ACC112 (cell line): ENCODE data around the gene CA12.

Experiments used
- H2AFZ ChIP-seq: fragments of 200-600 bp; sonication (generic); one replicate; pipeline ENCODE4 v1.6.0; 2017; ENCODE audit warnings: antibody characterized with exemption, low read length; ENCODE audit not compliant: unreplicated experiment
- H3K27ac ChIP-seq: fragments of 200-600 bp; sonication (generic); 2 replicates; pipeline ENCODE4 v1.5.1; 2014; ENCODE audit warnings: low read depth, mild to moderate bottlenecking, antibody characterized with exemption, low read length, moderate library complexity
- H3K27me3 ChIP-seq: fragments of 200-600 bp; sonication (generic); 2 replicates; pipeline ENCODE4 v1.6.1; 2014; ENCODE audit warnings: mild to moderate bottlenecking, antibody characterized with exemption, low read length, moderate library complexity, mixed read lengths; ENCODE audit not compliant: insufficient read depth
- H3K36me3 ChIP-seq: fragments of 200-600 bp; sonication (generic); 2 replicates; pipeline ENCODE4 v1.6.1; 2016; ENCODE audit warnings: mild to moderate bottlenecking, antibody characterized with exemption, low read length, moderate library complexity, mixed read lengths; ENCODE audit not compliant: insufficient read depth
- H3K4me1 ChIP-seq: fragments of 200-600 bp; sonication (generic); one replicate; pipeline ENCODE4 v1.6.1; 2016; ENCODE audit warnings: low read length, mixed read lengths; ENCODE audit not compliant: insufficient read depth, unreplicated experiment, control insufficient read depth
- H3K4me3 ChIP-seq: fragments of 200-600 bp; sonication (generic); 2 replicates; pipeline ENCODE4 v1.5.1; 2014; ENCODE audit warnings: mild to moderate bottlenecking, low read depth, low read length
- H3K79me2 ChIP-seq: fragments of 200-600 bp; sonication (generic); one replicate; pipeline ENCODE4 v1.6.0; 2016; ENCODE audit warnings: low read length; ENCODE audit not compliant: control insufficient read depth, unreplicated experiment, insufficient read depth

Gene CA12

GRCh38 chr15:63308947-63309346, 72.7 kb downstream of the CA12 start:
- Histone ChIP-seq H3K36me3 (peaks cover 10% of the 10 kb centered on the region), H3K4me1 (no peaks in the 10 kb centered on the region), H3K4me3 (no peak overlapping the region), H3K27ac (no peak overlapping the region), H3K27me3 (no peaks in the 10 kb centered on the region), H3K79me2 (no peaks in the 10 kb centered on the region), H2AFZ (no peak overlapping the region)

- H3K79me2 ChIP-seq, result no peaks in the 10 kb centered on the region
- H2AFZ ChIP-seq, result no peak overlapping the region
- H3K27ac ChIP-seq, result no peak overlapping the region
- no peaks in the 10 kb centered on the region for H3K4me1 ChIP-seq
- no peaks in the 10 kb centered on the region for H3K27me3 ChIP-seq
- peaks cover 10% of the 10 kb centered on the region for H3K36me3 ChIP-seq
- H3K4me3 ChIP-seq, result no peak overlapping the region
Measured at GRCh38 chr15:63308491-63308890, 73.2 kb downstream of the CA12 start.

GRCh38 chr15:63306492-63307073, 75.1 kb downstream of the CA12 start:
- H3K36me3 ChIP-seq, result peaks cover 15% of the 10 kb centered on the region
- H3K79me2 ChIP-seq, result no peaks in the 10 kb centered on the region
- no peak overlapping the region for H3K4me3 ChIP-seq
- no peak overlapping the region for H3K27ac ChIP-seq
- no peak overlapping the region for H2AFZ ChIP-seq
- no peaks in the 10 kb centered on the region for H3K27me3 ChIP-seq
- H3K4me1 ChIP-seq, result no peaks in the 10 kb centered on the region

- no peaks in the 10 kb centered on the region for H3K4me1 ChIP-seq
- no peaks in the 10 kb centered on the region for H3K79me2 ChIP-seq
- no peaks in the 10 kb centered on the region for H3K27me3 ChIP-seq
- H3K36me3 ChIP-seq, result peaks cover 15% of the 10 kb centered on the region
- no peak overlapping the region for H3K27ac ChIP-seq
- no peak overlapping the region for H2AFZ ChIP-seq
- no peak overlapping the region for H3K4me3 ChIP-seq
Measured at GRCh38 chr15:63305260-63305659, 76.4 kb downstream of the CA12 start.

- Histone ChIP-seq H2AFZ (no peak overlapping the region), H3K79me2 (no peaks in the 10 kb centered on the region), H3K36me3 (peaks cover 12% of the 10 kb centered on the region), H3K4me1 (no peaks in the 10 kb centered on the region), H3K27ac (no peak overlapping the region), H3K4me3 (no peak overlapping the region), H3K27me3 (no peaks in the 10 kb centered on the region)
Measured at GRCh38 chr15:63301088-63301487, 80.6 kb downstream of the CA12 start.

- Histone ChIP-seq H2AFZ (no peak overlapping the region), H3K4me1 (no peaks in the 10 kb centered on the region)
Measured at GRCh38 chr15:63299943-63300575, 81.6 kb downstream of the CA12 start.

GRCh38 chr15:63296195-63296594, 85.5 kb downstream of the CA12 start:
- no peak overlapping the region for H3K27ac ChIP-seq
- H2AFZ ChIP-seq, result no peak overlapping the region
- H3K36me3 ChIP-seq, result peaks cover 7% of the 10 kb centered on the region
- H3K79me2 ChIP-seq, result no peaks in the 10 kb centered on the region
- peaks cover 11% of the 10 kb centered on the region for H3K4me1 ChIP-seq
- no peaks in the 10 kb centered on the region for H3K27me3 ChIP-seq
- H3K4me3 ChIP-seq, result no peak overlapping the region

More at GRCh38 chr15:63299943-63300575, 81.6 kb downstream of the CA12 start:
- no peaks in the 10 kb centered on the region for H3K27me3 ChIP-seq
- H3K36me3 ChIP-seq, result 0 out of 2 replicates have a peak, but pooled peaks cover 5% of the 10 kb centered on the region
- no peak overlapping the region for H3K27ac ChIP-seq
- H3K4me3 ChIP-seq, result no peak overlapping the region
- no peaks in the 10 kb centered on the region for H3K79me2 ChIP-seq

- H2AFZ ChIP-seq, result no peak overlapping the region
- no peak overlapping the region for H3K4me3 ChIP-seq
- peaks cover 7% of the 10 kb centered on the region for H3K36me3 ChIP-seq
- no peak overlapping the region for H3K27ac ChIP-seq
- H3K4me1 ChIP-seq, result peaks cover 19% of the 10 kb centered on the region
- H3K79me2 ChIP-seq, result no peaks in the 10 kb centered on the region
- no peaks in the 10 kb centered on the region for H3K27me3 ChIP-seq
Measured at GRCh38 chr15:63295341-63295740, 86.3 kb downstream of the CA12 start.

- Histone ChIP-seq H3K36me3 (peaks cover 7% of the 10 kb centered on the region), H3K4me3 (no peak overlapping the region), H3K4me1 (peaks cover 21% of the 10 kb centered on the region), H3K27ac (no peak overlapping the region), H3K27me3 (no peaks in the 10 kb centered on the region), H2AFZ (no peak overlapping the region), H3K79me2 (no peaks in the 10 kb centered on the region)
Measured at GRCh38 chr15:63294359-63294758, 87.3 kb downstream of the CA12 start.

GRCh38 chr15:63292771-63293170, 88.9 kb downstream of the CA12 start:
- no peak overlapping the region for H2AFZ ChIP-seq
- H3K27me3 ChIP-seq, result no peaks in the 10 kb centered on the region
- peak overlapping the region; percentile 93; the same call in 1 of the 2 replicates for H3K27ac ChIP-seq

GRCh38 chr15:63292241-63292640, 89.4 kb downstream of the CA12 start:
- H3K79me2 ChIP-seq, result no peaks in the 10 kb centered on the region
- H3K27ac ChIP-seq, result peak overlapping the region; percentile 93
- no peak overlapping the region for H2AFZ ChIP-seq
- H3K4me3 ChIP-seq, result no peak overlapping the region
- peaks cover 30% of the 10 kb centered on the region for H3K4me1 ChIP-seq
- H3K27me3 ChIP-seq, result no peaks in the 10 kb centered on the region
- peaks cover 7% of the 10 kb centered on the region for H3K36me3 ChIP-seq

More at GRCh38 chr15:63292771-63293170, 88.9 kb downstream of the CA12 start:
- peaks cover 27% of the 10 kb centered on the region for H3K4me1 ChIP-seq
- no peaks in the 10 kb centered on the region for H3K79me2 ChIP-seq
- H3K4me3 ChIP-seq, result no peak overlapping the region
- peaks cover 7% of the 10 kb centered on the region for H3K36me3 ChIP-seq
